Measurements from ENCODE around the gene LRP11. TPM values are rescaled to one million over a fixed set of nuclear protein-coding genes. Genes with fewer than 3 reads are reported as not detected.

LRP11 gene
- total and polyA plus RNA-seq, 2 of the 13 experiments (the other 11 are each of a cell fraction or from before 2014, with no cell fraction given): 32.4 to 48.9 TPM

- TF ChIP-seq ZNF281 (CRISPR knock-in tag; IDR thresholded peaks at IDR 0.05; ENCODE audit: borderline replicate concordance) (peak; percentile 57; the same call in 1 of the 2 replicates), SAP130 (CRISPR knock-in tag; IDR thresholded peaks at IDR 0.05; ENCODE audit: low read depth) (peak; percentile 95), SMYD3 (CRISPR knock-in tag; IDR thresholded peaks at IDR 0.05) (peak; percentile 83; the same call in 1 of the 2 replicates), HOXA3 (CRISPR knock-in tag; IDR thresholded peaks at IDR 0.05) (peak; percentile 77), ZNF713 (CRISPR knock-in tag; IDR thresholded peaks at IDR 0.05) (0 out of 2 replicates have a peak, but pooled peaks have one; percentile 16), ZNF788 (CRISPR knock-in tag; IDR thresholded peaks at IDR 0.05; ENCODE audit: borderline replicate concordance) (peak; percentile 34; the same call in 1 of the 2 replicates), ZNF557 (CRISPR knock-in tag; IDR thresholded peaks at IDR 0.05) (0 out of 2 replicates have a peak, but pooled peaks have one; percentile 30), SP140L (CRISPR knock-in tag; IDR thresholded peaks at IDR 0.05; ENCODE audit: borderline replicate concordance) (no peak), ARNT (IDR thresholded peaks at IDR 0.05) (peak; percentile 73; the same call in 1 of the 2 replicates), STAT5B (CRISPR knock-in tag; IDR thresholded peaks at IDR 0.05) (no peak), ZFP37 (CRISPR knock-in tag; IDR thresholded peaks at IDR 0.05; ENCODE audit: borderline replicate concordance) (peak; percentile 57), BRF2 (CRISPR knock-in tag; IDR thresholded peaks at IDR 0.05) (peak; percentile 52; the same call in 1 of the 2 replicates), MED1 (CRISPR knock-in tag; IDR thresholded peaks at IDR 0.05) (peak; percentile 85), TBX3 (IDR thresholded peaks at IDR 0.05; ENCODE audit: borderline replicate concordance) (peak; percentile 68; the same call in 1 of the 2 replicates), EED (CRISPR knock-in tag; IDR thresholded peaks at IDR 0.05) (0 out of 2 replicates have a peak, but pooled peaks have one; percentile 27), JUNB (CRISPR knock-in tag; IDR thresholded peaks at IDR 0.05; ENCODE audit: borderline replicate concordance) (no peak)
- TF ChIP-seq, protein P1, sequence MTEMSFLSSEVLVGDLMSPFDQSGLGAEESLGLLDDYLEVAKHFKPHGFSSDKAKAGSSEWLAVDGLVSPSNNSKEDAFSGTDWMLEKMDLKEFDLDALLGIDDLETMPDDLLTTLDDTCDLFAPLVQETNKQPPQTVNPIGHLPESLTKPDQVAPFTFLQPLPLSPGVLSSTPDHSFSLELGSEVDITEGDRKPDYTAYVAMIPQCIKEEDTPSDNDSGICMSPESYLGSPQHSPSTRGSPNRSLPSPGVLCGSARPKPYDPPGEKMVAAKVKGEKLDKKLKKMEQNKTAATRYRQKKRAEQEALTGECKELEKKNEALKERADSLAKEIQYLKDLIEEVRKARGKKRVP (CRISPR knock-in tag; IDR thresholded peaks at IDR 0.05): peak in 1 of 2 experiments; percentile 58; a peak in 1 of 4 replicates
- TF ChIP-seq, protein P2, sequence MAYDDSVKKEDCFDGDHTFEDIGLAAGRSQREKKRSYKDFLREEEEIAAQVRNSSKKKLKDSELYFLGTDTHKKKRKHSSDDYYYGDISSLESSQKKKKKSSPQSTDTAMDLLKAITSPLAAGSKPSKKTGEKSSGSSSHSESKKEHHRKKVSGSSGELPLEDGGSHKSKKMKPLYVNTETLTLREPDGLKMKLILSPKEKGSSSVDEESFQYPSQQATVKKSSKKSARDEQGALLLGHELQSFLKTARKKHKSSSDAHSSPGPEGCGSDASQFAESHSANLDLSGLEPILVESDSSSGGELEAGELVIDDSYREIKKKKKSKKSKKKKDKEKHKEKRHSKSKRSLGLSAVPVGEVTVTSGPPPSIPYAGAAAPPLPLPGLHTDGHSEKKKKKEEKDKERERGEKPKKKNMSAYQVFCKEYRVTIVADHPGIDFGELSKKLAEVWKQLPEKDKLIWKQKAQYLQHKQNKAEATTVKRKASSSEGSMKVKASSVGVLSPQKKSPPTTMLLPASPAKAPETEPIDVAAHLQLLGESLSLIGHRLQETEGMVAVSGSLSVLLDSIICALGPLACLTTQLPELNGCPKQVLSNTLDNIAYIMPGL (CRISPR knock-in tag; IDR thresholded peaks at IDR 0.05; ENCODE audit: borderline replicate concordance in 1 of 2, low read depth in 1 of 2): peak; percentile 58 to 78; a peak in 2 of 4 replicates
These were observed 3.1 kb downstream of the LRP11 start (continued) for GRCh38 chr6:149860834-149861602.
